CD4-positive, alpha-beta T cell treated with Interleukin-15 for 1 hour (primary cell): ENCODE results near the gene SPATA33.
"Not testable (repeated sequence)": the region's sequence is repeated elsewhere in the genome, so short reads cannot be mapped to it uniquely, and the experiment has no call there.

Experiments
- DNase-seq: peaks from one replicate; pipeline ENCODE4 v3.0.0-alpha.2; 2020

SPATA33 gene

GRCh38 chr16:89667000-89667399 is 9.4 kb downstream of the SPATA33 start:
- not testable (repeated sequence) for DNase-seq

- no peak for DNase-seq
These were observed 10.0 kb downstream of the SPATA33 start for GRCh38 chr16:89667633-89668032.

GRCh38 chr16:89668790-89669158 is 11.1 kb downstream of the SPATA33 start:
- DNase-seq, result no peak

- no peak for DNase-seq
These were observed 12.1 kb downstream of the SPATA33 start for GRCh38 chr16:89669755-89670154.

GRCh38 chr16:89670496-89671431 is 13.1 kb downstream of the SPATA33 start:
- no peak for DNase-seq

- DNase-seq, result not testable (repeated sequence)
These were observed 13.9 kb downstream of the SPATA33 start for GRCh38 chr16:89671565-89671964.

GRCh38 chr16:89672177-89672941 is 14.7 kb downstream of the SPATA33 start:
- no peak for DNase-seq

GRCh38 chr16:89678258-89678657 is 20.6 kb downstream of the SPATA33 start:
- DNase-seq, result no peak

GRCh38 chr16:89685916-89686315 is 28.3 kb downstream of the SPATA33 start:
- no peak for DNase-seq

- DNase-seq, result peak; percentile 87
These were observed 29.0 kb downstream of the SPATA33 start, which contains the start of gene CDK10 for GRCh38 chr16:89686520-89687091. TSS of gene CDK10 (plus strand) at chr16:89686689. CDS start at chr16:89686711, 22 bp downstream.

- DNase-seq, result no peak
These were observed 29.7 kb downstream of the SPATA33 start for GRCh38 chr16:89687092-89687940.

GRCh38 chr16:89688395-89688794 is 30.8 kb downstream of the SPATA33 start:
- DNase-seq, result no peak

GRCh38 chr16:89689142-89689541 is 31.5 kb downstream of the SPATA33 start:
- no peak for DNase-seq

- DNase-seq, result not testable (repeated sequence)
These were observed 32.0 kb downstream of the SPATA33 start for GRCh38 chr16:89689621-89690020.

GRCh38 chr16:89690392-89690901 is 32.8 kb downstream of the SPATA33 start:
- DNase-seq, result no peak

- no peak for DNase-seq
These were observed 33.8 kb downstream of the SPATA33 start for GRCh38 chr16:89691231-89691985.

GRCh38 chr16:89691986-89692569 is 34.4 kb downstream of the SPATA33 start:
- no peak for DNase-seq

GRCh38 chr16:89693289-89693731 is 35.7 kb downstream of the SPATA33 start:
- DNase-seq, result no peak

- no peak for DNase-seq
These were observed 36.5 kb downstream of the SPATA33 start for GRCh38 chr16:89693931-89694783.

- DNase-seq, result not testable (repeated sequence)
These were observed 37.1 kb downstream of the SPATA33 start for GRCh38 chr16:89694784-89695085.
